Measurements from ENCODE around the gene ARHGEF4.

Gene ARHGEF4

GRCh38 chr2:130808482-130809268 lies 28.0 kb upstream of the ARHGEF4 start:
- TF ChIP-seq CTCF (IDR thresholded peaks at IDR 0.05): no peak

- no peak for TF ChIP-seq CTCF (IDR thresholded peaks at IDR 0.05)
Observed at GRCh38 chr2:130810490-130810889, 26.2 kb upstream of the ARHGEF4 start.

- TF ChIP-seq CTCF (IDR thresholded peaks at IDR 0.05): no peak
Observed at GRCh38 chr2:130813722-130814121, 23.0 kb upstream of the ARHGEF4 start.

GRCh38 chr2:130814931-130815680 lies 21.6 kb upstream of the ARHGEF4 start:
- TF ChIP-seq CTCF (IDR thresholded peaks at IDR 0.05): no peak

- TF ChIP-seq CTCF (IDR thresholded peaks at IDR 0.05): no peak
Observed at GRCh38 chr2:130818809-130819208, 17.9 kb upstream of the ARHGEF4 start.

GRCh38 chr2:130819226-130819607 lies 17.5 kb upstream of the ARHGEF4 start:
- TF ChIP-seq CTCF (IDR thresholded peaks at IDR 0.05): no peak

- TF ChIP-seq CTCF (IDR thresholded peaks at IDR 0.05): no peak
Observed at GRCh38 chr2:130819608-130820278, 17.0 kb upstream of the ARHGEF4 start.

Measured in LNCAP (cell line).